Natural killer cell (primary cell): Measurements from ENCODE around the gene STK39. TPM values are rescaled to one million over a fixed set of nuclear protein-coding genes. Genes with fewer than 3 reads are reported as not detected.

Source experiments
- ATAC-seq, 3 donors: fragments of 150-1000 bp in 2 of 3; fragments of 200-7000 bp in 1 of 3; cut with Tn5 transposase; 1 replicate in 1 of 3; 2 replicates in 2 of 3; pipeline ENCODE4 v1.10.0; 2021; ENCODE audit warnings: mild to moderate bottlenecking in 2 of 3, moderate library complexity in 2 of 3
- DNase-seq, 2 donors: peaks; one replicate each; pipeline versions ENCODE4 v3.0.0 to v3.0.0-alpha.2; 2013 to 2021; ENCODE audit warnings: mixed read lengths in 1 of 2
- H3K27ac ChIP-seq: one replicate; pipeline ENCODE4 v1.5.1; 2013; ENCODE audit warnings: mild to moderate bottlenecking, low read length
- H3K27me3 ChIP-seq: one replicate; pipeline ENCODE4 v1.6.1; 2013; ENCODE audit warnings: low read length; ENCODE audit not compliant: control insufficient read depth, insufficient read depth
- H3K36me3 ChIP-seq: one replicate; pipeline ENCODE4 v1.6.1; 2013; ENCODE audit warnings: low read length; ENCODE audit not compliant: control insufficient read depth, insufficient read depth
- H3K4me1 ChIP-seq: one replicate; pipeline ENCODE4 v1.6.1; 2013; ENCODE audit warnings: low read length; ENCODE audit not compliant: control insufficient read depth, insufficient read depth
- H3K4me3 ChIP-seq: one replicate; pipeline ENCODE4 v1.5.1; 2013; ENCODE audit warnings: low read length
- H3K9me3 ChIP-seq: one replicate; pipeline ENCODE4 v1.6.1; 2013; ENCODE audit warnings: low read length; ENCODE audit not compliant: control insufficient read depth, insufficient read depth
- H3K27ac Mint-ChIP-seq, 2 donors: one replicate each; pipeline ENCODE4 v1.8.0; 2022; ENCODE audit warnings: mild to moderate bottlenecking in 2 of 2, mixed read lengths in 2 of 2, moderate library complexity in 1 of 2
- H3K27me3 Mint-ChIP-seq, 2 donors: one replicate each; pipeline ENCODE4 v1.8.0; 2022; ENCODE audit warnings: low read depth in 2 of 2, mixed read lengths in 2 of 2
- H3K36me3 Mint-ChIP-seq: one replicate; pipeline ENCODE4 v1.8.0; 2022; ENCODE audit warnings: mixed read lengths
- H3K4me1 Mint-ChIP-seq, 2 donors: one replicate each; pipeline ENCODE4 v1.8.0; 2022; ENCODE audit warnings: mixed read lengths in 2 of 2
- H3K4me3 Mint-ChIP-seq: one replicate; pipeline ENCODE4 v1.8.0; 2022; ENCODE audit warnings: mild to moderate bottlenecking, moderate library complexity, mixed read lengths
- H3K9me3 Mint-ChIP-seq, 2 donors: one replicate each; pipeline ENCODE4 v1.8.0; 2022; ENCODE audit warnings: mixed read lengths in 2 of 2
- CTCF ChIP-seq: fragments of 200-600 bp; IDR thresholded peaks from one replicate; pipeline ENCODE4 v1.8.0; 2022; ENCODE audit warnings: antibody characterized with exemption
- WGBS: methylation state at CpG from one replicate; pipeline ENCODE4 v1.1.7; 2013; ENCODE audit warnings: missing lambda C conversion rate; ENCODE audit not compliant: insufficient coverage; 5-methylcytosine and 5-hydroxymethylcytosine counted together
- intact Hi-C: fragments of 100-400 bp; cut with micrococcal nuclease; formaldehyde crosslinking; loops from one replicate; pipeline ENCODE4 v1.14.2; 2022
- total RNA-seq, 4 donors: library from RNA; stranded (reverse); fragments of 120-200 nt in 1 of 4; gene quantifications; one replicate each; pipeline versions ENCODE4 v1.2.3 to v1.2.4, GENCODE V29; 2013 to 2022

Gene STK39
- total RNA-seq, 3 donors from 2014 or later (not counting 1 experiment from before 2014, with no cell fraction given) = 53.3 to 79.3 (median 66.6) TPM

GRCh38 chr2:168149986-168150385 lies 97.4 kb downstream of the STK39 start:
- intact Hi-C loops = no loop called here

GRCh38 chr2:168149150-168149974 lies 98.0 kb downstream of the STK39 start:
- H3K36me3 ChIP-seq = peaks cover 4% of the 10 kb centered on the region
- Mint-ChIP-seq H3K4me1 (peaks cover 45 to 59% of the 10 kb centered on the region in 2 donors), H3K27me3 (no peaks in the 10 kb centered on the region), H3K36me3 (no peaks in the 10 kb centered on the region), H3K9me3 (no peaks in the 10 kb centered on the region), H3K27ac (peak overlapping the region in 1 of 2 donors; percentile 56), H3K4me3 (no peak overlapping the region)
- ATAC-seq = no peak
- TF ChIP-seq CTCF = no peak
- intact Hi-C loops = no loop called here
- H3K4me1 ChIP-seq = no peaks in the 10 kb centered on the region
- H3K4me3 ChIP-seq = no peak overlapping the region
- H3K27ac ChIP-seq = no peak overlapping the region
- WGBS = 87% methylated on average over 5 of the region's 5 CpGs
- no peaks in the 10 kb centered on the region for H3K27me3 ChIP-seq
- no peaks in the 10 kb centered on the region for H3K9me3 ChIP-seq
- no peak for DNase-seq

More at GRCh38 chr2:168149986-168150385, 97.4 kb downstream of the STK39 start:
- no peaks in the 10 kb centered on the region for H3K4me1 ChIP-seq
- no peak overlapping the region for H3K27ac ChIP-seq
- peaks cover 4% of the 10 kb centered on the region for H3K36me3 ChIP-seq
- no peaks in the 10 kb centered on the region for H3K9me3 ChIP-seq
- peak overlapping the region in 1 of 2 donors; percentile 56 for H3K27ac Mint-ChIP-seq
- WGBS = 97% methylated on average over 4 of the region's 6 CpGs
- H3K4me3 ChIP-seq = no peak overlapping the region
- H3K4me3 Mint-ChIP-seq = no peak overlapping the region
- peaks cover 45 to 64% of the 10 kb centered on the region in 2 donors for H3K4me1 Mint-ChIP-seq
- ATAC-seq (no peak), DNase-seq (no peak)
- H3K36me3 Mint-ChIP-seq = no peaks in the 10 kb centered on the region
- H3K27me3 ChIP-seq = no peaks in the 10 kb centered on the region
- no peaks in the 10 kb centered on the region for H3K9me3 Mint-ChIP-seq
- no peaks in the 10 kb centered on the region for H3K27me3 Mint-ChIP-seq
- TF ChIP-seq CTCF = no peak

GRCh38 chr2:168147830-168148794 lies 99.3 kb downstream of the STK39 start:
- no peak overlapping the region for H3K4me3 Mint-ChIP-seq
- Histone ChIP-seq H3K9me3 (no peaks in the 10 kb centered on the region), H3K36me3 (peaks cover 4% of the 10 kb centered on the region), H3K4me3 (no peak overlapping the region), H3K27ac (no peak overlapping the region), H3K4me1 (no peaks in the 10 kb centered on the region), H3K27me3 (no peaks in the 10 kb centered on the region)
- intact Hi-C loops = no loop called here
- no peaks in the 10 kb centered on the region for H3K9me3 Mint-ChIP-seq
- H3K4me1 Mint-ChIP-seq = peaks cover 45 to 67% of the 10 kb centered on the region in 2 donors
- TF ChIP-seq CTCF = no peak
- no peaks in the 10 kb centered on the region for H3K36me3 Mint-ChIP-seq
- DNase-seq = no peak
- WGBS = 93% methylated on average over 5 of the region's 8 CpGs
- no peaks in the 10 kb centered on the region for H3K27me3 Mint-ChIP-seq
- peak overlapping the region in 1 of 2 donors; percentile 38 for H3K27ac Mint-ChIP-seq
- ATAC-seq = no peak
